Small intestine (tissue), 7 donors: Measurements from ENCODE around the gene TMCO5A. TPM values are rescaled to one million over a fixed set of nuclear protein-coding genes. Genes with fewer than 3 reads are reported as not detected.

ENCODE experiments used
- DNase-seq, 2 donors: peaks; one replicate each; pipeline versions ENCODE4 v3.0.0 to v3.0.0-alpha.2; 2013
- FAIRE-seq: peaks from 2 replicates; lab custom pipeline; 2012; peaks lifted over from hg19 to GRCh38; lab: Jason Lieb, UNC
- H3K27ac ChIP-seq, 3 donors: one replicate each; pipeline ENCODE4 v1.5.1; 2013; ENCODE audit warnings: low read length in 2 of 3, mild to moderate bottlenecking in 2 of 3, control low read depth in 1 of 3, inconsistent platforms in 1 of 3, low read depth in 1 of 3, moderate library complexity in 1 of 3
- H3K27me3 ChIP-seq, 3 donors: one replicate each; pipeline ENCODE4 v1.6.1; 2013; ENCODE audit warnings: low read length in 3 of 3, inconsistent platforms in 1 of 3; ENCODE audit not compliant: control insufficient read depth in 3 of 3, insufficient read depth in 3 of 3
- H3K36me3 ChIP-seq, 3 donors: one replicate each; pipeline ENCODE4 v1.6.1; 2013; ENCODE audit warnings: low read length in 3 of 3, inconsistent platforms in 1 of 3, low read depth in 1 of 3, mild to moderate bottlenecking in 1 of 3, moderate library complexity in 1 of 3; ENCODE audit not compliant: control insufficient read depth in 3 of 3, insufficient read depth in 2 of 3
- H3K4me1 ChIP-seq, 3 donors: one replicate each; pipeline ENCODE4 v1.6.1; 2013; ENCODE audit warnings: low read length in 2 of 3, inconsistent platforms in 1 of 3, low read depth in 1 of 3, mild to moderate bottlenecking in 1 of 3, moderate library complexity in 1 of 3; ENCODE audit not compliant: control insufficient read depth in 3 of 3, insufficient read depth in 2 of 3
- H3K4me3 ChIP-seq, 3 donors: one replicate each; pipeline ENCODE4 v1.5.1; 2013; ENCODE audit warnings: low read length in 3 of 3, control low read depth in 1 of 3, inconsistent platforms in 1 of 3, low read depth in 1 of 3, mild to moderate bottlenecking in 1 of 3, moderate library complexity in 1 of 3
- H3K9me3 ChIP-seq, 2 donors: one replicate each; pipeline ENCODE4 v1.6.1; 2013; ENCODE audit warnings: low read depth in 1 of 2, low read length in 1 of 2; ENCODE audit not compliant: control insufficient read depth in 2 of 2, insufficient read depth in 1 of 2
- WGBS, 3 donors: extraction: QIAGEN DNeasy Blood & Tissue Kit; methylation state at CpG; one replicate each; pipeline ENCODE4 v1.1.7; 2013; 5-methylcytosine and 5-hydroxymethylcytosine counted together
- polyA plus RNA-seq, 4 donors: library from polyadenylated mRNA; stranded (reverse) in 3 of 4; unstranded in 1 of 4; fragments of 200-250 nt in 3 of 4; fragments of 120-200 nt in 1 of 4; gene quantifications; one replicate each; pipeline versions ENCODE4 v1.2.1 to v1.2.3, GENCODE V29; 2013
- donor health status: healthy with polysubstance abuse.
- donor health status: control.
- donor health status: control.
- donor health status: Bipolar disorder and iron deficiency.
- donor health status: healthy.

TMCO5A gene
- polyA plus RNA-seq, 4 donors = not detected

- WGBS, 3 donors = 67 to 73% (median 72%) methylated on average over 5 of the region's 5 CpGs
- Histone ChIP-seq H3K4me1 (no peaks in the 10 kb centered on the region), H3K36me3 (no peaks in the 10 kb centered on the region), H3K27ac (no peak overlapping the region), H3K9me3 (no peaks in the 10 kb centered on the region), H3K27me3 (peaks cover 0 to 3% (median 0%) of the 10 kb centered on the region in 3 donors), H3K4me3 (no peak overlapping the region)
- DNase-seq (no peak), FAIRE-seq (no peak)
Measured at GRCh38 chr15:37981201-37981600, 46.8 kb downstream of the TMCO5A start.

DNA sequence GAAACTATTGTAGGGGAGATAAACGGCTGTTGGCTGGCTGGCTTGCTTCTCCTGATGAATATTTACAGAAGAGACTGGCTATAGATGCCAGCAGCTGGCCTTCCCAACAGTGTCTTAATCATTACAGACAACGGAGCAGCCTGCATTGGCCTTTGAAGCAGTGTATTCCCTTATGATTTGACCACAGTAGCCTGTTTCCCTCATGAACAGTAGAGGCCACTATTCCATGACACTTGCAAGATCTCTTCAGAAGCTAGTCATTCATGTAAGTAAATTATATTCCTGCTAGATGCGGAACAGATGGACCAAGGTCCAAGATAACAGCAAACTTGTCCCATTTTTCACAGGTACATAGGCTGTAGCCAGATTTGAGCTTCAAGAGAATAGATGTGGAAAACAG lies 47.3 kb downstream of the TMCO5A start:
- 8 to 32% (median 27%) methylated on average over 3 of the region's 3 CpGs for WGBS, 3 donors
- FAIRE-seq = no peak
- H3K27me3 ChIP-seq = peaks cover 0 to 3% (median 0%) of the 10 kb centered on the region in 3 donors

GRCh38 chr15:37984368-37984767 lies 49.9 kb downstream of the TMCO5A start:
- FAIRE-seq = no peak
- 83 to 98% (median 96%) methylated on average over 1 of the region's 1 CpG for WGBS, 3 donors

More for the DNA sequence above, 47.3 kb downstream of the TMCO5A start:
- peak; percentile 24 to 37 for DNase-seq
- Histone ChIP-seq H3K36me3 (no peaks in the 10 kb centered on the region), H3K27ac (no peak overlapping the region), H3K4me3 (no peak overlapping the region), H3K4me1 (no peaks in the 10 kb centered on the region), H3K9me3 (no peaks in the 10 kb centered on the region)

GRCh38 chr15:37995461-37996347 lies 61.3 kb downstream of the TMCO5A start:
- Histone ChIP-seq H3K9me3 (no peaks in the 10 kb centered on the region), H3K27ac (no peak overlapping the region), H3K4me3 (no peak overlapping the region), H3K4me1 (no peaks in the 10 kb centered on the region), H3K36me3 (no peaks in the 10 kb centered on the region), H3K27me3 (peaks cover 0 to 2% (median 0%) of the 10 kb centered on the region in 3 donors)
- WGBS, 3 donors = 19 to 23% (median 23%) methylated on average over 8 of the region's 8 CpGs
- no peak for FAIRE-seq
- DNase-seq = peak; percentile 39 to 61

More at GRCh38 chr15:37984368-37984767, 49.9 kb downstream of the TMCO5A start:
- Histone ChIP-seq H3K4me3 (no peak overlapping the region), H3K9me3 (no peaks in the 10 kb centered on the region), H3K36me3 (no peaks in the 10 kb centered on the region), H3K4me1 (no peaks in the 10 kb centered on the region), H3K27ac (no peak overlapping the region), H3K27me3 (no peaks in the 10 kb centered on the region)
- no peak for DNase-seq
